Smooth muscle cell (in vitro differentiated cells): ENCODE results near the gene CNR1. TPM values are rescaled to one million over a fixed set of nuclear protein-coding genes. Genes with fewer than 3 reads are reported as not detected.
"Not testable (repeated sequence)": the region's sequence is repeated elsewhere in the genome, so short reads cannot be mapped to it uniquely, and the experiment has no call there.

Experiments
- DNase-seq: peaks from one replicate; lab custom pipeline; 2025; ENCODE audit not compliant: unreplicated experiment; lab: John Stamatoyannopoulos, UW
- H2AFZ ChIP-seq: fragments of 200-600 bp; sonication (generic); 2 replicates; pipeline ENCODE4 v1.6.0; 2016; ENCODE audit warnings: antibody characterized with exemption, low read depth, mild to moderate bottlenecking
- H3F3A ChIP-seq: fragments of 200-600 bp; sonication (generic); 2 replicates; pipeline ENCODE4 v1.6.0; 2017; ENCODE audit warnings: antibody characterized with exemption, low read depth
- H3K27ac ChIP-seq: fragments of 200-600 bp; sonication (generic); 2 replicates; pipeline ENCODE4 v1.5.1; 2016; ENCODE audit warnings: low read depth, mild to moderate bottlenecking
- H3K27me3 ChIP-seq: fragments of 200-600 bp; sonication (generic); 2 replicates; pipeline ENCODE4 v1.6.1; 2016; ENCODE audit warnings: low read depth, mild to moderate bottlenecking
- H3K36me3 ChIP-seq: fragments of 200-600 bp; sonication (generic); 2 replicates; pipeline ENCODE4 v1.5.1; 2016; ENCODE audit warnings: low read depth
- H3K4me1 ChIP-seq: fragments of 200-600 bp; sonication (generic); 2 replicates; pipeline ENCODE4 v1.5.1; 2016; ENCODE audit warnings: low read depth
- H3K4me2 ChIP-seq: fragments of 200-600 bp; sonication (generic); 2 replicates; pipeline ENCODE4 v1.6.0; 2016; ENCODE audit warnings: mild to moderate bottlenecking
- H3K4me3 ChIP-seq: fragments of 200-600 bp; sonication (generic); 2 replicates; pipeline ENCODE4 v1.5.1; 2016; ENCODE audit warnings: mild to moderate bottlenecking
- H3K79me2 ChIP-seq: fragments of 200-600 bp; sonication (generic); 2 replicates; pipeline ENCODE4 v1.6.0; 2016; ENCODE audit warnings: low read depth, mild to moderate bottlenecking
- H3K9ac ChIP-seq: fragments of 200-600 bp; sonication (generic); 2 replicates; pipeline ENCODE4 v1.6.0; 2016; ENCODE audit warnings: low read depth
- H3K9me3 ChIP-seq: fragments of 200-600 bp; sonication (generic); replicated peaks from 2 replicates; pipeline ENCODE4 v1.5.1; 2016; ENCODE audit warnings: low read depth
- H4K20me1 ChIP-seq: fragments of 200-600 bp; sonication (generic); 2 replicates; pipeline ENCODE4 v1.6.0; 2016; ENCODE audit warnings: low read depth
- CTCF ChIP-seq: fragments of 200-600 bp; sonication (generic); IDR thresholded peaks from 2 replicates; pipeline ENCODE4 v1.5.1; 2017; ENCODE audit warnings: borderline replicate concordance, mild to moderate bottlenecking, antibody characterized with exemption; ENCODE audit not compliant: insufficient read depth, poor library complexity, severe bottlenecking
- WGBS: methylation state at CpG from one replicate; pipeline ENCODE4 v1.1.7; 2016; ENCODE audit warnings: low lambda C conversion rate; 5-methylcytosine and 5-hydroxymethylcytosine counted together
- polyA plus RNA-seq: library from polyadenylated mRNA; unstranded; fragments of >200 nt; fragmentation: Nextera tagmentation; extraction: Ambion mirVana; gene quantifications from 2 replicates; pipeline ENCODE4 v1.2.1, GENCODE V29; 2016
- total RNA-seq: library from RNA; depleted of rRNA; stranded (reverse); fragments of >200 nt; gene quantifications from 2 replicates; pipeline ENCODE4 v1.2.3, GENCODE V29; 2014

The CNR1 gene
- total RNA-seq (not detected in 2 replicates), polyA plus RNA-seq (not detected in 2 replicates)

DNA sequence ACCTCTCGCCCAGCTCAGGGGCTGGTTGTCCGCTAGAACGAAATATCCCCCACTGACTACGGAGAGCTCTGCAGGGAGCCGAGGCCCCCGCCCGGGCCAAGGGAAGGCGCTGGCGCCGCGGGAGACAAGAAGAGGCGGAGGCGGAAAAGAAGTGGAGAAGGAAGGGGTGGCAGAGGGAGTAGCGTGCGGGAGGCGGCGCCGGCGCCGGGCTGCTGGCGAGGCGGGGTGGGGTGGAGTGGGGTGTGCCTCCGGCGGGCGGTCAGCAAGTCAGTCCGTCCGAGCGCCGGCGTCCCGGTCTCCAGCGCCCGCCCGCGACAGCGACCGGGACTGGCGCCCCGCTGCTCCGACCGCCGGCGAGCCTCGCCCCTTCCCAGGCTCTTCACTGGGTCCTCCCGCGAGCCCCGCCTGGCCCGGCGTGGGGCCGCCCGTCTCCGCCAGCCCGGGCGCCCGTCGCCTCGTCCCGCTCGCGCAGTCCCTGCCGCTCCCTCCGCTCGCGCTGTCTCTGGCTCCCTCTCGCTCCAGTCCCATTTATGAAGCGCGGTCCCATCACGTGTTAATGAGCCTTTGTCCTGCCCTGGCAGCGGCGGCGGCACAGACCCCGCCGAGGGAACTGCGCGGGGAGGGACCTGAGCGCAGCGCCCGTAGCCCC is at the start of gene CNR1:
Gene CNR1, minus strand, starts transcription at position 504 of the 649 bp plus-strand sequence. CDS start 21,073 bp downstream, outside the sequence.
- Histone ChIP-seq H3K4me3 (peak within 1 kb of the TSS; percentile 65), H3F3A (no peaks in the 10 kb centered on the region), H3K4me2 (peak within 1 kb of the TSS; percentile 92), H3K9me3 (no peaks in the 10 kb centered on the region), H3K36me3 (no peaks in the 10 kb centered on the region), H2AFZ (peak within 1 kb of the TSS; percentile 83), H3K27ac (no peak within 1 kb of the TSS), H3K4me1 (peaks cover 9% of the 10 kb centered on the region), H3K27me3 (peaks cover 97% of the 10 kb centered on the region), H3K79me2 (no peaks in the 10 kb centered on the region), H3K9ac (no peak within 1 kb of the TSS), H4K20me1 (no peaks in the 10 kb centered on the region)
- no peak for TF ChIP-seq CTCF
- DNase-seq = peak; percentile 33
- under 1% methylated on average over 42 of the region's 78 CpGs for WGBS

GRCh38 chr6:88211446-88211845 is 45.3 kb upstream of the CNR1 start:
- H3K9ac ChIP-seq = no peak overlapping the region
- H3K36me3 ChIP-seq = no peaks in the 10 kb centered on the region
- no peaks in the 10 kb centered on the region for H3K4me1 ChIP-seq
- H2AFZ ChIP-seq = no peak overlapping the region
- WGBS = 58% methylated on average over 4 of the region's 4 CpGs
- no peaks in the 10 kb centered on the region for H4K20me1 ChIP-seq
- H3K4me2 ChIP-seq = no peak overlapping the region
- no peaks in the 10 kb centered on the region for H3K79me2 ChIP-seq
- H3K4me3 ChIP-seq = no peak overlapping the region
- H3K27ac ChIP-seq = no peak overlapping the region
- no peaks in the 10 kb centered on the region for H3F3A ChIP-seq
- no peak for DNase-seq
- H3K9me3 ChIP-seq = no peaks in the 10 kb centered on the region
- no peak for TF ChIP-seq CTCF
- H3K27me3 ChIP-seq = no peaks in the 10 kb centered on the region

GRCh38 chr6:88209301-88209700 is 43.2 kb upstream of the CNR1 start:
- WGBS = 94% methylated on average over 1 of the region's 1 CpG
- H3K4me1 ChIP-seq = no peaks in the 10 kb centered on the region
- TF ChIP-seq CTCF = no peak
- H3K79me2 ChIP-seq = no peaks in the 10 kb centered on the region
- no peak for DNase-seq
- H3F3A ChIP-seq = no peaks in the 10 kb centered on the region
- H3K4me2 ChIP-seq = no peak overlapping the region
- H3K9ac ChIP-seq = no peak overlapping the region
- no peaks in the 10 kb centered on the region for H4K20me1 ChIP-seq
- H3K9me3 ChIP-seq = peaks cover 4% of the 10 kb centered on the region
- no peak overlapping the region for H3K27ac ChIP-seq
- H2AFZ ChIP-seq = no peak overlapping the region
- no peaks in the 10 kb centered on the region for H3K27me3 ChIP-seq
- no peak overlapping the region for H3K4me3 ChIP-seq
- H3K36me3 ChIP-seq = no peaks in the 10 kb centered on the region

- WGBS = 82% methylated on average over 4 of the region's 4 CpGs
- H3K27me3 ChIP-seq = no peaks in the 10 kb centered on the region
Measured at GRCh38 chr6:88208726-88209125, 42.6 kb upstream of the CNR1 start.

GRCh38 chr6:88201734-88202133 is 35.6 kb upstream of the CNR1 start:
- H3F3A ChIP-seq, H3K36me3 ChIP-seq, H3K27me3 ChIP-seq, H4K20me1 ChIP-seq, H3K27ac ChIP-seq, H3K4me1 ChIP-seq, H3K79me2 ChIP-seq, H3K9ac ChIP-seq, H3K4me3 ChIP-seq, H2AFZ ChIP-seq, DNase-seq, H3K4me2 ChIP-seq, H3K9me3 ChIP-seq: not testable (repeated sequence)

More at GRCh38 chr6:88208726-88209125, 42.6 kb upstream of the CNR1 start:
- Histone ChIP-seq H4K20me1 (no peaks in the 10 kb centered on the region), H3F3A (no peaks in the 10 kb centered on the region), H3K9ac (no peak overlapping the region), H3K27ac (no peak overlapping the region), H3K36me3 (no peaks in the 10 kb centered on the region), H3K4me3 (no peak overlapping the region), H3K79me2 (no peaks in the 10 kb centered on the region), H3K4me2 (no peak overlapping the region), H3K9me3 (peaks cover 4% of the 10 kb centered on the region), H3K4me1 (no peaks in the 10 kb centered on the region), H2AFZ (no peak overlapping the region)
- TF ChIP-seq CTCF = no peak
- no peak for DNase-seq
